Right renal cortex interstitium (tissue), 3 donors: ENCODE measurements around the gene CPAMD8. TPM values are rescaled to one million over a fixed set of nuclear protein-coding genes. Genes with fewer than 3 reads are reported as not detected.

Source experiments
- DNase-seq, 3 donors: peaks; one replicate each; pipeline ENCODE4 v3.0.0-alpha.2; 2013; ENCODE audit warnings: low read depth in 3 of 3, low spot score in 2 of 3
- polyA plus RNA-seq, 3 donors: library from polyadenylated mRNA; unstranded; fragments of 120-200 nt; gene quantifications; one replicate each; pipeline ENCODE4 v1.2.1, GENCODE V29; 2013; ENCODE audit not compliant: insufficient read length in 3 of 3

Gene CPAMD8
- polyA plus RNA-seq, 3 donors: 28.4 to 34.2 (median 28.7) TPM

GRCh38 chr19:16851031-16851712, 175.4 kb downstream of the CPAMD8 start:
- no peak for DNase-seq

GRCh38 chr19:16850133-16850532, 176.5 kb downstream of the CPAMD8 start:
- no peak for DNase-seq

GRCh38 chr19:16849168-16849567, 177.4 kb downstream of the CPAMD8 start:
- DNase-seq: no peak

- no peak for DNase-seq
Measured at GRCh38 chr19:16847430-16847829, 179.2 kb downstream of the CPAMD8 start.

- no peak for DNase-seq
Measured at GRCh38 chr19:16846901-16847300, 179.7 kb downstream of the CPAMD8 start.

Other genes starting within 250 kb of the CPAMD8 start
- 10 to 100 TPM; 42.1 to 49.6 (median 44.1) TPM for gene SIN3B, start 197.4 kb downstream of the CPAMD8 start, polyA plus RNA-seq
- gene F2RL3, start 137.8 kb downstream of the CPAMD8 start, polyA plus RNA-seq: 1 to 10 TPM in 1 of 3 donors, under 1 TPM in 2; 0.58 to 1.0 (median 0.87) TPM
- 10 to 100 TPM; 11.9 to 13.9 (median 12.5) TPM for gene HAUS8, start 48.6 kb upstream of the CPAMD8 start, polyA plus RNA-seq
- gene MYO9B, start 49.0 kb upstream of the CPAMD8 start, polyA plus RNA-seq: 10 to 100 TPM; 39.6 to 43.4 (median 42.2) TPM
- gene USE1, start 188.5 kb upstream of the CPAMD8 start, polyA plus RNA-seq: 10 to 100 TPM; 21.6 to 24.2 (median 22.2) TPM
- 10 to 100 TPM; 15.7 to 20.1 (median 17.9) TPM for gene OCEL1, start 199.4 kb upstream of the CPAMD8 start, polyA plus RNA-seq
- 10 to 100 TPM; 29.4 to 41.9 (median 34.2) TPM for gene NR2F6, start 219.1 kb upstream of the CPAMD8 start, polyA plus RNA-seq
- gene USHBP1, start 237.9 kb upstream of the CPAMD8 start, polyA plus RNA-seq: 1 to 10 TPM; 4.6 to 6.1 (median 5.4) TPM
- gene BABAM1, start 240.6 kb upstream of the CPAMD8 start, polyA plus RNA-seq: 100 to 1,000 TPM in 1 of 3 donors, 10 to 100 TPM in 2; 94.8 to 113 (median 97.1) TPM